ENCODE data around the gene CMIP. TPM values are rescaled to one million over a fixed set of nuclear protein-coding genes. Genes with fewer than 3 reads are reported as not detected.

CMIP gene
- total RNA-seq, 1 experiment from 2014 or later, result 12.7 TPM

GRCh38 chr16:81447383-81448101 lies 2.9 kb downstream of the CMIP start:
- Histone ChIP-seq H2AFZ (ENCODE audit: low read length) (no peak overlapping the region), H3K9me3 (ENCODE audit: low read length) (no peaks in the 10 kb centered on the region), H3K27me3 (ENCODE audit: low read length) (0 out of 2 replicates have a peak, but pooled peaks cover 3% of the 10 kb centered on the region), H3K9me2 (replicated peaks; ENCODE audit: insufficient read depth, low read length) (no peaks in the 10 kb centered on the region), H3K79me2 (ENCODE audit: low read length) (no peaks in the 10 kb centered on the region), H3K4me3 (ENCODE audit: low read length) (no peak overlapping the region), H3K9ac (ENCODE audit: low read length) (no peak overlapping the region), H3K27ac (ENCODE audit: low read length) (no peak overlapping the region), H3K36me3 (ENCODE audit: insufficient read depth, low read length) (no peaks in the 10 kb centered on the region), H3K4me1 (ENCODE audit: low read length) (peaks cover 16% of the 10 kb centered on the region), H3K4me2 (ENCODE audit: low read depth, low read length, poor library complexity, severe bottlenecking) (no peak overlapping the region), H4K20me1 (ENCODE audit: insufficient read depth, low read depth, low read length) (peaks cover 55% of the 10 kb centered on the region; the same call in 1 of the 2 replicates)
- DNase-seq, result no peak

GRCh38 chr16:81448154-81449131 lies 3.8 kb downstream of the CMIP start:
- H3K9me2 ChIP-seq (replicated peaks; ENCODE audit: insufficient read depth, low read length), result no peaks in the 10 kb centered on the region
- H3K9me3 ChIP-seq (ENCODE audit: low read length), result no peaks in the 10 kb centered on the region
- peaks cover 16% of the 10 kb centered on the region for H3K4me1 ChIP-seq (ENCODE audit: low read length)
- no peak overlapping the region for H3K9ac ChIP-seq (ENCODE audit: low read length)
- H2AFZ ChIP-seq (ENCODE audit: low read length), result no peak overlapping the region
- no peak overlapping the region for H3K4me3 ChIP-seq (ENCODE audit: low read length)
- H4K20me1 ChIP-seq (ENCODE audit: insufficient read depth, low read depth, low read length), result peaks cover 60% of the 10 kb centered on the region; the same call in 1 of the 2 replicates
- H3K27me3 ChIP-seq (ENCODE audit: low read length), result 0 out of 2 replicates have a peak, but pooled peaks cover 3% of the 10 kb centered on the region
- no peaks in the 10 kb centered on the region for H3K36me3 ChIP-seq (ENCODE audit: insufficient read depth, low read length)
- no peaks in the 10 kb centered on the region for H3K79me2 ChIP-seq (ENCODE audit: low read length)
- no peak for DNase-seq
- no peak overlapping the region for H3K27ac ChIP-seq (ENCODE audit: low read length)
- no peak overlapping the region for H3K4me2 ChIP-seq (ENCODE audit: low read depth, low read length, poor library complexity, severe bottlenecking)

GRCh38 chr16:81449241-81449640 lies 4.6 kb downstream of the CMIP start:
- Histone ChIP-seq H3K79me2 (ENCODE audit: low read length) (no peaks in the 10 kb centered on the region), H2AFZ (ENCODE audit: low read length) (no peak overlapping the region), H4K20me1 (ENCODE audit: insufficient read depth, low read depth, low read length) (peaks cover 63% of the 10 kb centered on the region; the same call in 1 of the 2 replicates), H3K27me3 (ENCODE audit: low read length) (0 out of 2 replicates have a peak, but pooled peaks cover 3% of the 10 kb centered on the region), H3K36me3 (ENCODE audit: insufficient read depth, low read length) (no peaks in the 10 kb centered on the region), H3K9ac (ENCODE audit: low read length) (no peak overlapping the region), H3K9me3 (ENCODE audit: low read length) (no peaks in the 10 kb centered on the region), H3K9me2 (replicated peaks; ENCODE audit: insufficient read depth, low read length) (no peaks in the 10 kb centered on the region), H3K4me2 (ENCODE audit: low read depth, low read length, poor library complexity, severe bottlenecking) (no peak overlapping the region), H3K4me1 (ENCODE audit: low read length) (peaks cover 11% of the 10 kb centered on the region), H3K27ac (ENCODE audit: low read length) (no peak overlapping the region), H3K4me3 (ENCODE audit: low read length) (no peak overlapping the region)
- no peak for DNase-seq

GRCh38 chr16:81449899-81450608 lies 5.4 kb downstream of the CMIP start:
- Histone ChIP-seq H3K27me3 (ENCODE audit: low read length) (0 out of 2 replicates have a peak, but pooled peaks cover 3% of the 10 kb centered on the region), H3K9me3 (ENCODE audit: low read length) (no peaks in the 10 kb centered on the region), H3K4me2 (ENCODE audit: low read depth, low read length, poor library complexity, severe bottlenecking) (no peak overlapping the region), H3K36me3 (ENCODE audit: insufficient read depth, low read length) (no peaks in the 10 kb centered on the region), H3K4me1 (ENCODE audit: low read length) (peaks cover 11% of the 10 kb centered on the region), H3K9me2 (replicated peaks; ENCODE audit: insufficient read depth, low read length) (no peaks in the 10 kb centered on the region), H3K79me2 (ENCODE audit: low read length) (no peaks in the 10 kb centered on the region), H3K9ac (ENCODE audit: low read length) (no peak overlapping the region), H3K4me3 (ENCODE audit: low read length) (no peak overlapping the region), H4K20me1 (ENCODE audit: insufficient read depth, low read depth, low read length) (peaks cover 63% of the 10 kb centered on the region; the same call in 1 of the 2 replicates), H2AFZ (ENCODE audit: low read length) (no peak overlapping the region), H3K27ac (ENCODE audit: low read length) (no peak overlapping the region)
- no peak for DNase-seq

- no peak overlapping the region for H3K4me3 ChIP-seq (ENCODE audit: low read length)
- no peaks in the 10 kb centered on the region for H3K27me3 ChIP-seq (ENCODE audit: low read length)
- no peaks in the 10 kb centered on the region for H3K36me3 ChIP-seq (ENCODE audit: insufficient read depth, low read length)
- no peak overlapping the region for H2AFZ ChIP-seq (ENCODE audit: low read length)
- no peak overlapping the region for H3K27ac ChIP-seq (ENCODE audit: low read length)
- no peak for DNase-seq
- no peaks in the 10 kb centered on the region for H3K9me3 ChIP-seq (ENCODE audit: low read length)
- H3K4me1 ChIP-seq (ENCODE audit: low read length), result peaks cover 2% of the 10 kb centered on the region
- no peaks in the 10 kb centered on the region for H3K79me2 ChIP-seq (ENCODE audit: low read length)
- H4K20me1 ChIP-seq (ENCODE audit: insufficient read depth, low read depth, low read length), result peaks cover 66% of the 10 kb centered on the region; the same call in 1 of the 2 replicates
- H3K4me2 ChIP-seq (ENCODE audit: low read depth, low read length, poor library complexity, severe bottlenecking), result no peak overlapping the region
- no peak overlapping the region for H3K9ac ChIP-seq (ENCODE audit: low read length)
- no peaks in the 10 kb centered on the region for H3K9me2 ChIP-seq (replicated peaks; ENCODE audit: insufficient read depth, low read length)
These were observed 6.3 kb downstream of the CMIP start for GRCh38 chr16:81450783-81451491.

GRCh38 chr16:81451753-81452680 lies 7.4 kb downstream of the CMIP start:
- Histone ChIP-seq H2AFZ (ENCODE audit: low read length) (no peak overlapping the region), H3K9ac (ENCODE audit: low read length) (no peak overlapping the region), H3K4me3 (ENCODE audit: low read length) (no peak overlapping the region), H3K36me3 (ENCODE audit: insufficient read depth, low read length) (no peaks in the 10 kb centered on the region), H3K9me3 (ENCODE audit: low read length) (no peaks in the 10 kb centered on the region), H3K9me2 (replicated peaks; ENCODE audit: insufficient read depth, low read length) (no peaks in the 10 kb centered on the region), H3K27ac (ENCODE audit: low read length) (no peak overlapping the region), H3K4me1 (ENCODE audit: low read length) (no peaks in the 10 kb centered on the region), H3K79me2 (ENCODE audit: low read length) (no peaks in the 10 kb centered on the region), H4K20me1 (ENCODE audit: insufficient read depth, low read depth, low read length) (peaks cover 60% of the 10 kb centered on the region; the same call in 1 of the 2 replicates), H3K4me2 (ENCODE audit: low read depth, low read length, poor library complexity, severe bottlenecking) (no peak overlapping the region), H3K27me3 (ENCODE audit: low read length) (no peaks in the 10 kb centered on the region)
- DNase-seq, result no peak
